ENCODE data around the gene CCL7.

The CCL7 gene

GRCh38 chr17:34291721-34292348 is 21.8 kb downstream of the CCL7 start:
- no peak for DNase-seq

- DNase-seq: no peak
Observed at GRCh38 chr17:34299027-34299426, 29.0 kb downstream of the CCL7 start.

DNA sequence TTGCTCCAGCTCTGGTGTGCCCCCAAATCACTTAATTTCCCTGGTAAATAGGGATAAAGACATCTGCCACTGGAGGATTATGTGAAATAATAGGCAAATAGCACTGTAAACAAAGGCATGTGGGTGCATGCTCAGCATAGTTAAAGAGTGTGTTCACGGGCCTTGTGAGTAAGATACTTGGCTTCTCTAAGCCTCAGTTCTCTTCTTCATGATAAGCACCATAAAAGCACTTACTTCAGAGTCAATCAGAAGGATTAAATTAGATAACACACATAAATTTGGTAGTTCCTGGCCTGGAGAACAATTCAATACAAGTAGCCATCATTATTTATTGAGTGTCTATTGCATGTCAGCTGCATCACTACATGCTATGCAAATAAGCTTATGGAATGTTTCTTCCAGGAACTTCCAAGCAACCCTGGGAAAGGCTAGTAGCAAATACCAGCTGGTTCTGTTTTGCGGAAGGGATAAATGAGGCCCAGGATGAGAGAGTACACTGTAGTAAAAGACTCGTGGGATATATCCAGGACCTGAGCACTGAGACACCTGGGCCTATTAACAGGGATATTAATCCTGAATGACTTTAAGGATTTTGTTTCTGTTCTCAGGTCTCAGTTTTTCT is 30.0 kb downstream of the CCL7 start:
- no peak for DNase-seq

DNA sequence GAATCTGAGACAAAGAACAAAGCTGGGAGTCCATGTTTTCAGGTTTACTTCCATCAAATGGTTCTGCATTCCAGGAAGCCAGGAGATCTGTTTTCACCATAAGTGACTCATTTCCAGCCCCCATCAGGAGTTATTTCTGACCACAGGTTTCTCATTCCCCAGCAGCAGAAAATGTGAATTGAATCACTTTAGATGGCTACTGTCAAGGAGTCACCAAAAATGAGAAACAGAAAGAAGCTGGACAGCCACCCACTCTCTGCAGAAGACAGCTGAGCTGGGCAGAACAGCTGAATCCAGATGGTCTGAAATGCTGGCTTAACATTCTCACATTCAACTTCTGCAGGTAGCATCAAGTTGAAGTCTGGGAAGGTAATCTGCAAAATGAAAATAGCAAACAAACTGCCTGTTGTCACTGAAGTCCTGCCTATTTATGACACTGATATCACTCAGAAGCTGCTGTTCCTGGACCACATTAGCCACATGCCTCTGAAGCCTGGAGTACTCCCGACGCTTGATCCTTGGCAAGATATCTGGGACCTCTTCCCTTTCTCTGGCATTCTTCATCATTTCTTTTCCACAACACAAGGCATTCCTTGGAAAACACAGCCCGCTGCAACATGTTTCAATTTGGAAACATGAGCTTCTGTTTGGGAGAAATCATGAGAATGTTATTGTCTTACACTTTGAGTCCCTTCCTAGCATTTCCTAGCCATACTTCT is 30.8 kb downstream of the CCL7 start:
- no peak for DNase-seq

- no peak for DNase-seq
Observed at GRCh38 chr17:34301986-34302385, 32.0 kb downstream of the CCL7 start.

- DNase-seq: no peak
Observed at GRCh38 chr17:34302636-34303035, 32.6 kb downstream of the CCL7 start.

- DNase-seq: no peak
Observed at GRCh38 chr17:34303606-34304005, 33.6 kb downstream of the CCL7 start.

GRCh38 chr17:34305061-34305460 is 35.0 kb downstream of the CCL7 start:
- DNase-seq: no peak

- no peak for DNase-seq
Observed at GRCh38 chr17:34305606-34306005, 35.6 kb downstream of the CCL7 start.

- DNase-seq: peak; percentile 40
Observed at GRCh38 chr17:34306466-34306865, 36.4 kb downstream of the CCL7 start.

DNA sequence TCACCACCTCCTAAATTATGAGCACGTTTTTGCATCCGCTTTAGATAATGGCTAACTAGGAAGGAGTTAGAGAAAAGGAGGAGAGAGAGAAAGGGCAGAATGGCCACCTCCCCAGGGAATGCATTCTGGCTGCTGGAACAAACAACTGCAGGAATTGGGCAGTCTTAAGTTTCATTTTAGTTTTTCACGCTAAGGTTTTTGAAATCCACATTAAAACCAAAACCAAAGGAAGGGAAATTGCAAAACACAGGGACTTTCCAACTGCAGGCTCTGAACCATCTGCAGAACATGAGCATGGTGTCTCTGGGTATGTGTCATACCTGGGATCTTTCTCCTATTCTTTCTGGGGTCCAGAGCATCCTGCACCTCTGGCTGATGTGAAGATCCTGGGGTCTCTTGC is 37.1 kb downstream of the CCL7 start:
- DNase-seq: peak; percentile 33

- DNase-seq: no peak
Observed at GRCh38 chr17:34308371-34308770, 38.4 kb downstream of the CCL7 start.

DNA sequence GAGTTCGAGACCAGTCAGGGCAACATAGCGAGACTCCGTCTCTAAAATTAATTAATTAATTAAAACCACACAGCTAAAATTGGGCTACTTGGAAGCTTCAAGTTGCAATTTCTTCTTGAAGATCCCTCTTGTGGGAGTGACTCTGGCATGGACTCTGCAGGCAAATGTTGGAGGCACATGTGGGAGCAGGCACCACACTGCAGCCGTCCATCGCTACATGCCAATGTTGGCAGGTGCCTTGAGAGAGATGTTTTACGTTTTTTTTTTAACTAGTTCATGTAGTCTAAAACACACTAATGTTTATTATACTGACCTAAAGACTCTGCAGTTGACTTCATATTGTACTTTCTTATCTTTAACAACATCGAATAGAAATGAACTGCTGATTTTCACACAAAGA is 41.3 kb downstream of the CCL7 start:
- no peak for DNase-seq

DNA sequence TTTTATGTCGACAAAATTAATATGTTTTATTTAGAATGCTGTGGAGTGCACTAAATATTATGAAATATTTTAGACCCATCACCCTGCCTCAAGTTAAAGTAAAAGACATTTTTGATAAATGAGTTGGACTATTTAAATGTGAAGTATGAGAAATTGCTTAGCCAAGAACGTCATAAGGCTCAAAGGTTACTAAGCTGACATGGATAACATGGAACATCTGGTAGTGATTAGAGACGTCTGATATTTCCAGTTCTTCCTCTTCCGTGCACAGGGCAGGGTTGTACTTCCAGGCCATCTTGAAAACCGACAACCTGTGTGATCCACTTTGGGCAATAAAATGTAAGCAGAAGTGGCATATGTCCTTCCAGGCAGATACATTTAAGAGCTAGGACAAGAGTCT is 42.1 kb downstream of the CCL7 start:
- DNase-seq: no peak

- DNase-seq: no peak
Observed at GRCh38 chr17:34313164-34313563, 43.1 kb downstream of the CCL7 start.

DNA sequence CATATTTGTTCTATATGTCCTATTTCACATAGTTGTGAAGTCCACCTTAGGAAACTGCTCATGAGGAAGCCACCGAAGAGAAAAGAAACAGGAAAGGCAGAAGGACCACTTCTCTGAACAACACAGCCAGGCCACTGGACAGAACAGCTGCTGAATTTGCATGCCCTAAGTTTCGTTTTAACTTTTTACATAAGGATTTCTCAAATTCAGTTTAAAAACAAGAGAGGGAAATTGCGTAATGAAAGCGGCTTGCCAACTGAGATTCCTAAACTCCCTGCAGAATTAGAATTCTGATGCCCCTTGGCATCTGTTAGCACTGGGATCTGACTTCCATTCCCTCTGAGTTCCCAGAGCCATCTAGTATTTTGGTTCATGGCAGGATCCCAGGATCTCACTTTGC is 44.3 kb downstream of the CCL7 start:
- peak; percentile 38 for DNase-seq

- DNase-seq: no peak
Observed at GRCh38 chr17:34318474-34318873, 48.5 kb downstream of the CCL7 start.

DNA sequence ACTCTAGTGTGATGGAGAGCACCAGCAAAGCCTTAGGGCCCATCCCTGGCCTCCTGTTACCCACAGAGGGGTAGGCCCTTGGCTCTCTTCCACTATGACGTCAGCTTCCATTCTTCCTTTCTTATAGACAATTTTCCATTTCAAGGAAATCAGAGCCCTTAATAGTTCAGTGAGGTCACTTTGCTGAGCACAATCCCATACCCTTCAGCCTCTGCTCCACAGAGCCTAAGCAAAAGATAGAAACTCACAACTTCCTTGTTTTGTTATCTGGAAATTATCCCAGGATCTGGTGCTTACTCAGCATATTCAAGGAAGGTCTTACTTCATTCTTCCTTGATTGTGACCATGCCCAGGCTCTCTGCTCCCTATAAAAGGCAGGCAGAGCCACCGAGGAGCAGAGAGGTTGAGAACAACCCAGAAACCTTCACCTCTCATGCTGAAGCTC is 49.0 kb downstream of the CCL7 start, which contains the start of gene CCL8:
Gene CCL8 (plus strand): TSS at position 397 of the 445 bp plus-strand sequence. CDS start 67 bp downstream, outside the sequence.
- DNase-seq: no peak
